A549 (cell line): ENCODE measurements around the gene TBPL2. TPM values are rescaled to one million over a fixed set of nuclear protein-coding genes. Genes with fewer than 3 reads are reported as not detected.

ENCODE experiments used
- ATAC-seq, 2 experiments: fragments of 200-7000 bp in 1 of 2; fragments of >200 bp in 1 of 2; cut with Nextera tagmentation in 1 of 2; cut with Tn5 transposase in 1 of 2; 3 replicates each; pipeline versions ENCODE4 v1.8.0 to v1.9.1; 2018 to 2020; ENCODE audit warnings: mild to moderate bottlenecking in 1 of 2, moderate library complexity in 1 of 2
- CTCF ChIA-PET: fragments of 300-600 bp; sonication (Branson Sonifier 250); formaldehyde crosslinking; extraction: SDS; loops from one replicate; lab custom pipeline; 2021; ENCODE audit warnings: antibody characterized with exemption, inconsistent platforms; lab: Yijun Ruan, JAX
- POLR2A ChIA-PET: fragments of 350-600 bp; formaldehyde crosslinking; extraction: SDS; loops from one replicate; lab custom pipeline; 2021; ENCODE audit warnings: antibody characterized with exemption, inconsistent platforms; lab: Yijun Ruan, JAX
- DNase-seq, 2 experiments: peaks; one replicate each; pipeline versions ENCODE4 v3.0.0 to v3.0.0-alpha.2; 2011 to 2016; ENCODE audit warnings: low read depth in 1 of 2, low spot score in 1 of 2
- FAIRE-seq: peaks from 2 replicates; lab custom pipeline; 2011; peaks lifted over from hg19 to GRCh38; lab: Jason Lieb, UNC
- H3K27ac ChIP-seq, 2 experiments: fragments of >200 bp; sonication (Bioruptor Twin); formaldehyde crosslinking; 3 replicates each; pipeline ENCODE4 v1.5.1; 2016 to 2017
- H3K4me1 ChIP-seq: fragments of >200 bp; sonication (Bioruptor Twin); formaldehyde crosslinking; 3 replicates; pipeline ENCODE4 v1.6.1; 2016
- H3K4me2 ChIP-seq: fragments of >200 bp; sonication (Bioruptor Twin); formaldehyde crosslinking; 3 replicates; pipeline ENCODE4 v1.6.1; 2016
- H3K4me3 ChIP-seq: fragments of >200 bp; sonication (Bioruptor Twin); formaldehyde crosslinking; 3 replicates; pipeline ENCODE4 v1.5.1; 2016
- H3K9me3 ChIP-seq: fragments of >200 bp; sonication (Bioruptor Twin); formaldehyde crosslinking; 3 replicates; pipeline ENCODE4 v1.6.1; 2016
- CHD2 ChIP-seq: fragments of 150-350 bp; IDR thresholded peaks from 2 replicates; pipeline ENCODE4 v1.6.1; 2014; ENCODE audit warnings: low read length; ENCODE audit not compliant: partially characterized antibody
- EHF ChIP-seq: fragments of 250-450 bp; sonication (Bioruptor Pico); IDR thresholded peaks from 2 replicates; pipeline ENCODE4 v1.5.0; 2020; ENCODE audit warnings: mild to moderate bottlenecking
- ELK1 ChIP-seq: fragments of 150-350 bp; IDR thresholded peaks from 2 replicates; pipeline ENCODE4 v1.6.1; 2014; ENCODE audit warnings: low read depth, mild to moderate bottlenecking, low read length
- GATA3 ChIP-seq: IDR thresholded peaks from 2 replicates; pipeline ENCODE4 v1.6.1; 2012; ENCODE audit warnings: borderline replicate concordance
- HDAC2 ChIP-seq: fragments of 200-600 bp; sonication (generic); IDR thresholded peaks from 2 replicates; pipeline ENCODE4 v1.6.1; 2016
- HEYL ChIP-seq: fragments of 250-450 bp; sonication (Bioruptor Pico); IDR thresholded peaks from 2 replicates; pipeline ENCODE4 v1.8.0; 2021; ENCODE audit warnings: mild to moderate bottlenecking, moderate library complexity
- HOXA7 ChIP-seq: fragments of 250-450 bp; sonication (Bioruptor Pico); IDR thresholded peaks from 2 replicates; pipeline ENCODE4 v1.5.0; 2020; ENCODE audit warnings: mild to moderate bottlenecking, moderate library complexity
- HOXB13 ChIP-seq: fragments of 250-450 bp; sonication (Bioruptor Pico); IDR thresholded peaks from 2 replicates; pipeline ENCODE4 v1.5.0; 2020; ENCODE audit warnings: low read depth, mild to moderate bottlenecking, moderate library complexity
- JUN ChIP-seq, 2 experiments: fragments of >200 bp; sonication (Bioruptor Twin); formaldehyde crosslinking; IDR thresholded peaks; 2 replicates in 1 of 2; 3 replicates in 1 of 2; pipeline ENCODE4 v1.6.1; 2016 to 2017
- MAX ChIP-seq: IDR thresholded peaks from 2 replicates; pipeline ENCODE4 v1.6.1; 2012
- NR3C1 ChIP-seq: fragments of >200 bp; sonication (Bioruptor Twin); formaldehyde crosslinking; IDR thresholded peaks from 3 replicates; pipeline ENCODE4 v1.6.1; 2017
- PBX3 ChIP-seq: IDR thresholded peaks from 2 replicates; pipeline ENCODE4 v1.6.1; 2012
- RFX5 ChIP-seq: fragments of 450-650 bp; IDR thresholded peaks from 2 replicates; pipeline ENCODE4 v1.7.1; 2014; ENCODE audit warnings: antibody characterized with exemption, mild to moderate bottlenecking, moderate library complexity
- ZFP36 ChIP-seq: fragments of 450-650 bp; IDR thresholded peaks from 2 replicates; pipeline ENCODE4 v1.6.1; 2014; ENCODE audit warnings: borderline replicate concordance; ENCODE audit not compliant: partially characterized antibody
- ZNF302 ChIP-seq: fragments of 250-450 bp; sonication (Bioruptor Pico); IDR thresholded peaks from 2 replicates; pipeline ENCODE4 v1.9.0; 2021; ENCODE audit warnings: inconsistent platforms, mild to moderate bottlenecking, moderate library complexity
- WGBS: methylation state at CpG from one replicate; pipeline ENCODE4 v1.1.6; 2017; ENCODE audit errors: missing lambda C conversion rate; 5-methylcytosine and 5-hydroxymethylcytosine counted together
- polyA plus RNA-seq, 4 experiments: library from polyadenylated mRNA; depleted of rRNA in 3 of 4; stranded (reverse); fragments of >200 nt; fragmentation: RNase III in 1 of 4; extraction: RNeasy Plus Mini Kit Qiagen cat#74134 plus additional on column Dnase treatment in 1 of 4; gene quantifications; 2 replicates in 3 of 4; 3 replicates in 1 of 4; pipeline ENCODE4 v1.2.3, GENCODE V29; 2011 to 2017
- TF ChIP-seq, protein P1 (sequence below): IDR thresholded peaks from 2 replicates; pipeline ENCODE4 v1.6.1; 2012; ENCODE audit warnings: low read depth, borderline replicate concordance
- TF ChIP-seq, protein P2 (sequence below): fragments of 200-600 bp; sonication (generic); IDR thresholded peaks from 2 replicates; pipeline ENCODE4 v1.6.1; 2016; ENCODE audit warnings: antibody characterized with exemption, mild to moderate bottlenecking, moderate library complexity
- TF ChIP-seq, protein P3 (sequence below): fragments of >200 bp; sonication (Bioruptor Twin); formaldehyde crosslinking; IDR thresholded peaks from 3 replicates; pipeline ENCODE4 v1.5.1; 2016

The TBPL2 gene
- polyA plus RNA-seq, 2 of the 4 experiments (the other 2 are of a cell fraction): not detected

- H3K4me3 ChIP-seq: no peak overlapping the region
- no peak for FAIRE-seq
- H3K27ac ChIP-seq: peak overlapping the region in 1 of 2 experiments; percentile 88; a peak in 2 of 6 replicates
- H3K4me1 ChIP-seq: peaks cover 62% of the 10 kb centered on the region
- no peak for ATAC-seq
- TF ChIP-seq JUN (IDR thresholded peaks at IDR 0.05) (no peak), HOXA7 (no peak), HDAC2 (no peak), ELK1 (no peak), RFX5 (no peak), MAX (no peak), EHF (CRISPR knock-in tag) (no peak), HEYL (CRISPR knock-in tag) (no peak), NR3C1 (no peak), HOXB13 (CRISPR knock-in tag) (no peak), GATA3 (no peak)
- TF ChIP-seq, protein P1, sequence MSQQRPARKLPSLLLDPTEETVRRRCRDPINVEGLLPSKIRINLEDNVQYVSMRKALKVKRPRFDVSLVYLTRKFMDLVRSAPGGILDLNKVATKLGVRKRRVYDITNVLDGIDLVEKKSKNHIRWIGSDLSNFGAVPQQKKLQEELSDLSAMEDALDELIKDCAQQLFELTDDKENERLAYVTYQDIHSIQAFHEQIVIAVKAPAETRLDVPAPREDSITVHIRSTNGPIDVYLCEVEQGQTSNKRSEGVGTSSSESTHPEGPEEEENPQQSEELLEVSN: no peak
- TF ChIP-seq, protein P2, sequence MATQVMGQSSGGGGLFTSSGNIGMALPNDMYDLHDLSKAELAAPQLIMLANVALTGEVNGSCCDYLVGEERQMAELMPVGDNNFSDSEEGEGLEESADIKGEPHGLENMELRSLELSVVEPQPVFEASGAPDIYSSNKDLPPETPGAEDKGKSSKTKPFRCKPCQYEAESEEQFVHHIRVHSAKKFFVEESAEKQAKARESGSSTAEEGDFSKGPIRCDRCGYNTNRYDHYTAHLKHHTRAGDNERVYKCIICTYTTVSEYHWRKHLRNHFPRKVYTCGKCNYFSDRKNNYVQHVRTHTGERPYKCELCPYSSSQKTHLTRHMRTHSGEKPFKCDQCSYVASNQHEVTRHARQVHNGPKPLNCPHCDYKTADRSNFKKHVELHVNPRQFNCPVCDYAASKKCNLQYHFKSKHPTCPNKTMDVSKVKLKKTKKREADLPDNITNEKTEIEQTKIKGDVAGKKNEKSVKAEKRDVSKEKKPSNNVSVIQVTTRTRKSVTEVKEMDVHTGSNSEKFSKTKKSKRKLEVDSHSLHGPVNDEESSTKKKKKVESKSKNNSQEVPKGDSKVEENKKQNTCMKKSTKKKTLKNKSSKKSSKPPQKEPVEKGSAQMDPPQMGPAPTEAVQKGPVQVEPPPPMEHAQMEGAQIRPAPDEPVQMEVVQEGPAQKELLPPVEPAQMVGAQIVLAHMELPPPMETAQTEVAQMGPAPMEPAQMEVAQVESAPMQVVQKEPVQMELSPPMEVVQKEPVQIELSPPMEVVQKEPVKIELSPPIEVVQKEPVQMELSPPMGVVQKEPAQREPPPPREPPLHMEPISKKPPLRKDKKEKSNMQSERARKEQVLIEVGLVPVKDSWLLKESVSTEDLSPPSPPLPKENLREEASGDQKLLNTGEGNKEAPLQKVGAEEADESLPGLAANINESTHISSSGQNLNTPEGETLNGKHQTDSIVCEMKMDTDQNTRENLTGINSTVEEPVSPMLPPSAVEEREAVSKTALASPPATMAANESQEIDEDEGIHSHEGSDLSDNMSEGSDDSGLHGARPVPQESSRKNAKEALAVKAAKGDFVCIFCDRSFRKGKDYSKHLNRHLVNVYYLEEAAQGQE: no peak
- no peak overlapping the region for H3K4me2 ChIP-seq
- ChIA-PET POLR2A (no interaction called here), CTCF (interaction anchor here (0.7 to 1.3 kb wide), 4 partner anchors 9 to 889 kb away, joined by 3 to 4 read pairs (median 4); no protein-coding TSS in a partner anchor)
- no peak for DNase-seq
- 75% methylated on average over 3 of the region's 3 CpGs for WGBS
- no peaks in the 10 kb centered on the region for H3K9me3 ChIP-seq
Observed at GRCh38 chr14:55450539-55450938, 10.1 kb upstream of the TBPL2 start.

DNA sequence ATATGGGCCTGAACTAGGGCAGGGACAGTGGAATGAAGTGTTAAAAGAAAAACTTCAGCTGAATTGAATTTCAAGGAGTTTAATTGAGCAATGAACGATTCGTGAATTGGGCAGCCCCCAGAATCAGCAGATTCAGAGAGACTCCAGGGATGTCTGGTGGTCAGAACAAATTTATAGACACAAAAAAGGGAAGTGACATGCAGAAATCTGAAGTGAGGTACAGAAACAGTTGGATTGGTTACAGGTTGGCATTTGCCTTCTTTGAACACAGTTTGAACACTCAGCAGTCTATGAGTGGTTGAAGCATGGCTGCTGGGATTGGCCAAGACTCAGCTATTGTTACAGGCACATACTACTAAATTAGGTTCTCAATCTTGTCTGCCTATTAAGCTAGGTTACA is 9.7 kb upstream of the TBPL2 start:
- H3K4me1 ChIP-seq: peaks cover 60% of the 10 kb centered on the region
- H3K4me2 ChIP-seq: no peak overlapping the region
- ATAC-seq (no peak), FAIRE-seq (no peak), DNase-seq (no peak)
- TF ChIP-seq, protein P3, sequence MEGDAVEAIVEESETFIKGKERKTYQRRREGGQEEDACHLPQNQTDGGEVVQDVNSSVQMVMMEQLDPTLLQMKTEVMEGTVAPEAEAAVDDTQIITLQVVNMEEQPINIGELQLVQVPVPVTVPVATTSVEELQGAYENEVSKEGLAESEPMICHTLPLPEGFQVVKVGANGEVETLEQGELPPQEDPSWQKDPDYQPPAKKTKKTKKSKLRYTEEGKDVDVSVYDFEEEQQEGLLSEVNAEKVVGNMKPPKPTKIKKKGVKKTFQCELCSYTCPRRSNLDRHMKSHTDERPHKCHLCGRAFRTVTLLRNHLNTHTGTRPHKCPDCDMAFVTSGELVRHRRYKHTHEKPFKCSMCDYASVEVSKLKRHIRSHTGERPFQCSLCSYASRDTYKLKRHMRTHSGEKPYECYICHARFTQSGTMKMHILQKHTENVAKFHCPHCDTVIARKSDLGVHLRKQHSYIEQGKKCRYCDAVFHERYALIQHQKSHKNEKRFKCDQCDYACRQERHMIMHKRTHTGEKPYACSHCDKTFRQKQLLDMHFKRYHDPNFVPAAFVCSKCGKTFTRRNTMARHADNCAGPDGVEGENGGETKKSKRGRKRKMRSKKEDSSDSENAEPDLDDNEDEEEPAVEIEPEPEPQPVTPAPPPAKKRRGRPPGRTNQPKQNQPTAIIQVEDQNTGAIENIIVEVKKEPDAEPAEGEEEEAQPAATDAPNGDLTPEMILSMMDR: no peak
- ChIA-PET CTCF (interaction anchor here (1.0 to 1.3 kb wide), 3 partner anchors 9 to 890 kb away, joined by 3 to 4 read pairs (median 4); no protein-coding TSS in a partner anchor), POLR2A (no interaction called here)
- H3K27ac ChIP-seq: peak overlapping the region in 1 of 2 experiments; percentile 88; a peak in 2 of 6 replicates
- H3K4me3 ChIP-seq: no peak overlapping the region
- 98% methylated on average over 2 of the region's 2 CpGs for WGBS
- H3K9me3 ChIP-seq: no peaks in the 10 kb centered on the region

- Histone ChIP-seq H3K4me2 (0 out of 3 replicates have a peak overlapping the region, but pooled peaks have one; percentile 53), H3K4me1 (peaks cover 50% of the 10 kb centered on the region), H3K9me3 (no peaks in the 10 kb centered on the region), H3K4me3 (no peak overlapping the region), H3K27ac (peak overlapping the region; percentile 71 to 88)
- no peak for TF ChIP-seq CHD2
- no peak for TF ChIP-seq ZFP36
- no peak for TF ChIP-seq HDAC2
- no peak for TF ChIP-seq PBX3
- TF ChIP-seq ZNF302: no peak
- ChIA-PET POLR2A (no interaction called here), CTCF (interaction anchor here (0.6 kb wide), 1 partner anchor 14 kb away, joined by 3 read pairs; no protein-coding TSS in a partner anchor)
- DNase-seq: no peak
- no peak for FAIRE-seq
- WGBS: 95% methylated on average over 3 of the region's 3 CpGs
- ATAC-seq: no peak
Observed at GRCh38 chr14:55449116-55449515, 8.7 kb upstream of the TBPL2 start.
